ENCODE data around the gene OR5T2. TPM values are rescaled to one million over a fixed set of nuclear protein-coding genes. Genes with fewer than 3 reads are reported as not detected.

The OR5T2 gene
- total RNA-seq, 2 experiments from 2014 or later = not detected

DNA sequence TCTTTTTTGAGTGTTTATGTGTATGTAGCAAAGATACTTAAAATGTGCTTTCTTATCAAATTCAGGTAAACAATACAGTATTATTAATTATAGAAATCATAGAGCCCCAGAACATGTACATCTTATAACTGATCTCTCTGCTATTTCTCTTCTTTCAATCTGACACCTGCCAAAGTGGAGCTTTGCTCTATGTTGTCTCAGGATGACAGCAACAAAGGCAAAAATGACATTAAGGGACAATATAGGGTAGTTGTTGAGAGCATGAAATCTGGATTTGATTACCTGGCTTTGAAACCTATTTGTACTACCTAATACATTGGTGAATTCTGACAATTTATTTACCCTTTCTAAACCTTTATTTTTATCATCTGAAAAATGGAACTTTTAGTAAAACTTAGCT lies 50.6 kb downstream of the OR5T2 start:
- H3K36me3 Mint-ChIP-seq (ENCODE audit: low read depth) = no peaks in the 10 kb centered on the region
- TF ChIP-seq, protein P1, sequence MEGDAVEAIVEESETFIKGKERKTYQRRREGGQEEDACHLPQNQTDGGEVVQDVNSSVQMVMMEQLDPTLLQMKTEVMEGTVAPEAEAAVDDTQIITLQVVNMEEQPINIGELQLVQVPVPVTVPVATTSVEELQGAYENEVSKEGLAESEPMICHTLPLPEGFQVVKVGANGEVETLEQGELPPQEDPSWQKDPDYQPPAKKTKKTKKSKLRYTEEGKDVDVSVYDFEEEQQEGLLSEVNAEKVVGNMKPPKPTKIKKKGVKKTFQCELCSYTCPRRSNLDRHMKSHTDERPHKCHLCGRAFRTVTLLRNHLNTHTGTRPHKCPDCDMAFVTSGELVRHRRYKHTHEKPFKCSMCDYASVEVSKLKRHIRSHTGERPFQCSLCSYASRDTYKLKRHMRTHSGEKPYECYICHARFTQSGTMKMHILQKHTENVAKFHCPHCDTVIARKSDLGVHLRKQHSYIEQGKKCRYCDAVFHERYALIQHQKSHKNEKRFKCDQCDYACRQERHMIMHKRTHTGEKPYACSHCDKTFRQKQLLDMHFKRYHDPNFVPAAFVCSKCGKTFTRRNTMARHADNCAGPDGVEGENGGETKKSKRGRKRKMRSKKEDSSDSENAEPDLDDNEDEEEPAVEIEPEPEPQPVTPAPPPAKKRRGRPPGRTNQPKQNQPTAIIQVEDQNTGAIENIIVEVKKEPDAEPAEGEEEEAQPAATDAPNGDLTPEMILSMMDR (IDR thresholded peaks at IDR 0.05) = no peak
- H3K9me3 Mint-ChIP-seq = peaks cover 11% of the 10 kb centered on the region
- H3K4me3 ChIP-seq (ENCODE audit: low read length) = no peak overlapping the region
- CTCF ChIA-PET = no interaction called here
- H3K4me1 Mint-ChIP-seq (ENCODE audit: low read depth) = no peaks in the 10 kb centered on the region
- H3K27me3 ChIP-seq (ENCODE audit: control insufficient read depth in 1 of 2, insufficient read depth in 2 of 2, low read length in 2 of 2) = no peaks in the 10 kb centered on the region
- no peaks in the 10 kb centered on the region for H3K36me3 ChIP-seq (ENCODE audit: insufficient read depth, low read length)
- intact Hi-C loops (cut with DNase I, micrococcal nuclease) = no loop called here
- POLR2A ChIA-PET = no interaction called here
- no peak overlapping the region for H3K27ac Mint-ChIP-seq
- H3K4me1 ChIP-seq (ENCODE audit: insufficient read depth, low read length) = no peaks in the 10 kb centered on the region
- DNase-seq (no peak), ATAC-seq (ENCODE audit: poor library complexity) (no peak)
- H3K27me3 Mint-ChIP-seq = no peaks in the 10 kb centered on the region
- H3K27ac ChIP-seq (ENCODE audit: low read depth in 1 of 2, low read length in 2 of 2) = no peak overlapping the region
- H3K4me3 Mint-ChIP-seq = no peak overlapping the region
- peaks cover 3% of the 10 kb centered on the region in 2 experiments for H3K9me3 ChIP-seq (ENCODE audit: control insufficient read depth in 1 of 2, insufficient read depth in 1 of 2, low read length in 2 of 2)

Other genes starting within 250 kb of the OR5T2 start
- gene OR5F1, start 239.6 kb downstream of the OR5T2 start, total RNA-seq = not detected
- gene OR5AS1, start 206.6 kb downstream of the OR5T2 start, total RNA-seq = not detected
- not detected for gene OR8I2, start 140.9 kb downstream of the OR5T2 start, total RNA-seq
- not detected for gene OR8H2, start 130.6 kb downstream of the OR5T2 start, total RNA-seq
- gene OR8H3, start 111.9 kb downstream of the OR5T2 start, total RNA-seq = not detected
- gene OR8J3, start 94.1 kb downstream of the OR5T2 start, total RNA-seq = not detected
- not detected for gene OR8K5, start 73.9 kb downstream of the OR5T2 start, total RNA-seq
- not detected for gene OR5J2, start 57.6 kb downstream of the OR5T2 start, total RNA-seq
- gene OR5T3, start 18.0 kb upstream of the OR5T2 start, total RNA-seq = not detected
- not detected for gene OR5T1, start 39.9 kb upstream of the OR5T2 start, total RNA-seq
- not detected for gene OR8H1, start 58.0 kb upstream of the OR5T2 start, total RNA-seq
- gene OR8K3, start 80.9 kb upstream of the OR5T2 start, total RNA-seq = not detected
- gene OR8K1, start 111.8 kb upstream of the OR5T2 start, total RNA-seq = not detected
- not detected for gene OR8J1, start 120.0 kb upstream of the OR5T2 start, total RNA-seq
- gene OR8U1, start 141.4 kb upstream of the OR5T2 start, total RNA-seq = not detected
- not detected for gene OR5AL1, start 178.4 kb upstream of the OR5T2 start, total RNA-seq
- gene OR5M3, start 239.1 kb upstream of the OR5T2 start, total RNA-seq = not detected